Stimulated activated CD8-positive, alpha-beta memory T cell treated with anti-CD3 and anti-CD28 coated beads, Interleukin-7, amount 100 ng/mL, for 24 hours (primary cell): ENCODE measurements around the gene PCBP3.

Experiments used
- DNase-seq: peaks from one replicate; pipeline ENCODE4 v3.0.0-alpha.2; 2020; ENCODE audit warnings: low read depth

The PCBP3 gene

GRCh38 chr21:45930792-45931191, 287.3 kb downstream of the PCBP3 start:
- no peak for DNase-seq

DNA sequence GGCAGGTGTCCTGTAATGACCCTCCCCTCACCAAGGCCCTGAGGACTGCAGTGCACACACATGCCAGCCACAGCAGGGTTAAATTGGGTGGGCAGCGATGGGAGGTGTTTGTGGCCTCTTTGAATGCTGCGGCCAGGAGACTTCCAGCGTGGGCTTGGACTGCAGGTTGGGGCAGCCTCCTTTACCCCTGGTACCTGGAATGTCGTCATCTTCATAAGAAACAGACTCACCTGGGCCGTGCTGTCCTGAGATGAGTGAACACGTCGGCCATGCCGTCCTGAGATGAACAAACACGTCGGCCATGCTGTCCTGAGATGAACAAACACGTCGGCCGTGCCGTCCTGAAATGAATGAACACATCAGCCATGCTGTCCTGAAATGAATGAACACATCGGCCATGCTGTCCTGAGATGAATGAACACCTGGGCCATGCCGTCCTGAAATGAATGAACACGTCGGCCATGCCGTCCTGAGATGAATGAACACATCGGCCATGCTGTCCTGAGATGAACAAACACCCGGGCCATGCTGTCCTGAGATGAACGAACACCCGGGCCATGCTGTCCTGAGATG, 288.0 kb downstream of the PCBP3 start:
- DNase-seq: no peak

DNA sequence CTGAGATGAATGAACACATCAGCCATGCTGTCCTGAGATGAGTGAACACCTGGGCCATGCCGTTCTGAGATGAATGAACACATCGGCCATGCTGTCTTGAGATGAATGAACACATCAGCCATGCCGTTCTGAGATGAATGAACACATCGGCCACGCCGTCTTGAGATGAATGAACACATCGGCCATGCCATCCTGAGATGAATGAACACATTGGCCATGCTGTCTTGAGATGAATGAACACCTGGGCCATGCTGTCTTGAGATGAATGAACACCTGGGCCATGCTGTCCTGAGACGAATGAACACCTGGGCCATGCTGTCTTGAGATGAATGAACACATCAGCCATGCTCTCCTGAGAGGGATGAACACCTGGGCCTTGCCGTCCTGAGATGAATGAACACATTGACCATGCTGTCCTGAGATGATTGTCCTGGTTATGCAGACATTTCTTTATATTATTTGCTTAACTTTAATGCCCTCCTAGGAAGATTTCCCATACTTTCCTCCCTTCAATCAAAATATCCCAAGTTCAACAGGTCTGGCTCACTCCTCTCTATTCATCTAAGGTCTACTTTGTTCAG, 289.5 kb downstream of the PCBP3 start:
- no peak for DNase-seq

DNA sequence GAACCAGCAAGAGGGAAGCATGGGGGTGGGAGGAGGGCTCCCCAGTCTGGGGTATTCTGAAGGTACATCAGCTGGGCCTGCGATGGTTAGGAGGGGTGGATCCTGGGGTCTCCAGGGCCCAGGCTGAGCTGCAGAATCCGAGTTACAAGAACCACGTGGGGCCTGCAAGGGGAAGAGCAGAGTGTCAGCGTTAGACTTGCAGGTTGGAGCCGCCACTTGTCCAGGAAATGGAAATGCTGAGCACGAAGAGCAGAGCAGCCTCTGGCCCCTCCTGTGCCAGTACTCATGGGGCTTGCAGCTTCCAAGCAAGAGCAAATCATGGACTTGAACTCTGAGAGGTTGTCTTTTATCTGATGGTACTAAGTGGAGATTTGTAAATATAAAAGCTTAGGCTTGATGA, 290.6 kb downstream of the PCBP3 start:
- no peak for DNase-seq

GRCh38 chr21:45934554-45934953, 291.0 kb downstream of the PCBP3 start:
- DNase-seq: no peak

- no peak for DNase-seq
Measured at GRCh38 chr21:45935628-45936027, 292.1 kb downstream of the PCBP3 start.

- no peak for DNase-seq
Measured at GRCh38 chr21:45937721-45938452, 294.4 kb downstream of the PCBP3 start.

DNA sequence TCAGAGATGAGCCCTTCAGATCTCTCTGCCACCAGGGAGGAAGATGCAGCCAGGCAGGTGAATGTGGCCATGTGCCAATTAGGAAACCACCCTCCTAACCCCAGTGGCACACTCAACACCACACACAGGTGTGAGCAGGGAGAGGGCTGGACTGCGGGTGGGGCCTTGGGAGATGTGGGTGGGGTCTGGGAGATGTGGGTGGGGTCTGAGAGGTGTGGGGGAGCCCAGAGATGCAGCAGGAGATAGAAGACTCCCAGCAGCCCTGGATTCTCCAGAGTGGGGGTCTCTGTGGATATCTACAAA, 294.9 kb downstream of the PCBP3 start:
- DNase-seq: no peak

GRCh38 chr21:45938811-45939520, 295.4 kb downstream of the PCBP3 start:
- no peak for DNase-seq

DNA sequence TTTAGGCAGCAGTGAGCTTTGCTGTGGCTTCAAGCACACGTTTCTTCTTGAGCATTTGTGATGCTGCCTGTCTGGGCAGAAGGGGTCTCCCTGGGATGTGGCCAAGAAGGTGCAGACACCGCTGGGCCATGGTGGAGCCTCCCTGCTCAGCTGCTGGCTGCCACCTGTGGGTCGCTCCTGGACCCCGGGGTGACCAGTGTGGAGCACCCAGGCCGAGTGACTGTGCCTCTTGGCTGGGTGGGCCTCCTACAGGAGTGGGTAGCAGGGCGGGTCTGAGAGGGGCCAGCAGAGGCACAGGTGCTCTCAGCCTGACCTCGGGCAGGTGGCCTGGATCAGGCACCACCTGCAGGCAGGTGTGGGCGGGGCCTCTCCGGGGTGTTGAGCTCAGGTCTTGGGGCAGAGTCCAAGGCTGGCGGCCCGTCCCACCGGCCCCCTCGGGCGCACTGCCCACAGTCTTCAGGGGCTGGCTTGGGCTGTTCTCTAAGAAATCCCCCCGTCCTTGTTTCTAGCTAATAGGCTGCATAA, 296.1 kb downstream of the PCBP3 start:
- DNase-seq: no peak

DNA sequence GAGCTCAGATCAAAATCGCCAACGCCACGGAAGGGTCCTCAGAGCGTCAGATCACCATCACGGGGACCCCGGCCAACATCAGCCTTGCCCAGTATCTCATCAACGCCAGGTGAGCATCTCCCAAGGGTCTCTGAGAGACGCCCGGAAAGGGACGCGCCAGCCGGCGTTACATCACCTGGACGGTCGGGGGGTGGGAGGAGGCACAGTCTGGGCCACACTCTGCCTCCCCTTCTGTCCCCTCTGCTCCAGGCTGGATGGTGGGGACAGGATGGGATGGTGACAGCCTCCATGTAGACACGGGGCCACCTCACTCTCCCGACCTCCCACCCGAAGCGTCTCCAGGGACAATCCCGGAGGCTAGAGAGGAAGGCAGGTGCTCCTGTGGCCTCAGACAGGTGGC, 296.6 kb downstream of the PCBP3 start:
- no peak for DNase-seq

DNA sequence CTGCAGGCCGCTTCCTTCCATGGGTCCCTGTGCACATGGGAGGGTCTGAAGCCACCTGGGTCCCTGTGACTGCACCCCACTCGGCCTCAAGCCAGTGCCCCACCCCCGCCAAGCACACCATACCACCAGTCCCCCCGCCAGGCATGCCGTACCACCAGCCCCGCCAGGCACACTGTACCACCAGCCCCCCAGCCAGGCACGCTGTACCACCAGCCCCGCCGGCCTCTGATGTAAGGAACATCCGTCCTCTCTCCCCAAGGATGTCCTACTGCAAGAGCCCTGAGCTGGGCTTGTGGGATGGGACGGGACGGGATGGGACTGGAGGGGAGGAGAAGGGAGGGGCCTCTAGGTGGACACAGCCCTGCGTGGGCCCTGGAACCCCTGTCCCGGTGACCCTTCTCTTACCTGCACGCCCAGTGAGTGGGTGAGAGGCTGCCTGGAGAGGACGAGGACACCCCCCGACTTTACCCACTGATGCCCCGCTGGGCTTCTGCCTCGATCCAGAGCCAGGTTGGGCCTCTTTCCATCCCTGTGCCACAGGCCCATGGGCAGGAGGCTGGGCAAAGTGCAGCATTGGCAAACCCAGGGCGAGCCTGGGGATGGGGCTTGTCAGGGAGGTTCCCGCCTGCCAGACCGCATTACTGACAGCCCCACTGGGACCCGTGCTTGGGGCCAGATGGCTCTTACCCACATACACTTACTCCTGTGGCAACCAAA, 297.3 kb downstream of the PCBP3 start:
- no peak for DNase-seq

DNA sequence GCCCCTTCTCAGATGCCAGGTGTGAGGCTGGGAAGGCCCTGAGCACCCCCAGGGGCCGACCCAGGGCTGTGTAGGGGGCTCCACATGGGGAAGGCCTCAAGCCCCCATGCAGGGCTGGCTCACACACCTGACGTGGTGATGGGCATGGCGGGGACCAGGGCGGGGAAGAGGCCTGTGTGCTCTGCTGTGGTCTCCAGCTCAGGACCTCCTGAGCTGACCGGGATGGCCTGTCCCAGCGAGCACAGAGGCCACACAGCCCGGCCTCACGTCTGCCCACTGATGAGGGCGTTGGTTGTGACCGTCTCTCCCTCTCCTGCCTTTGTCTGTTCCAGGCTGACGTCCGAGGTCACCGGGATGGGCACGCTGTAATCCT, 297.8 kb downstream of the PCBP3 start:
- no peak for DNase-seq

DNA sequence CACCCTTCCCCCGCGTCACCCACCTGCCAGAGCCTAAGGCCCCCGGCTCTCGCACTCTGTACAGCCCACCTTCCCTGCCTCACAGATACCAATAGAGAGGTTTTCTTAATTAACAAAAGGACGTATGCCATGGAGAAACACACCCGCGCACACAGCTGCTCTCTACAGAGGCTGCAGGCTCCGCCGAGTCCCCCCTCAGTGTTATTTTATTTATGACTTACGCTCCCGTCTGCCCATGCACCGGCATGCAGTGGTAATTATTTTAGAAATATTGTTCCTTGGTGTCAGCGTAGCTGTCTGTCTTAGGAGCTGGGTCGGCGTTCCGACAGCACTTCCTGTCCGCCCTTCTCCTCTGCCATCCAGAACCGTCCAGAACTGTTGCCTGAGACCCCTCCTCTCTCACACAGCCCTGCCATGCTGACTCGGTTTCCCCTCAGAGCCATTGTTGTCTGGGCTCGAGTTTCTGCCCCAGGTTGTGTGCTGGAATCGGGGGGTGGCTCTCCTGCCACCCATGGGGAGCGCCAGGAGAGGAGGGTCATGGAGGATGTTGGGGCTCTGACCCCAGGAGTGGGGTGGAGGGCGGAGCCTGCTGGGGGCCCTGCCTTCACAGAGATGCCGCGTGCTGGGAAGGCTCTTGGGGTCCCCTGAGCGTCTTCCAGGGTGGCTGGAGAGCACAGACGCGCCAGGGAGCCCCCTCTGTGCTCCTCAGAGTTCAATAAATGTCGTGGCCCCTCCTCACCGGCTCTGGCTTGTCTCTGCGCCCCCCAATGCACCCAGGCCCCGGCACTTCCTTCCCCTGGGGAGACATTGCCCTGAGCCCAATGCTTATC, 298.4 kb downstream of the PCBP3 start:
- no peak for DNase-seq

GRCh38 chr21:45942755-45943629, 299.5 kb downstream of the PCBP3 start:
- no peak for DNase-seq

GRCh38 chr21:45943630-45944540, 300.4 kb downstream of the PCBP3 start:
- DNase-seq: no peak

DNA sequence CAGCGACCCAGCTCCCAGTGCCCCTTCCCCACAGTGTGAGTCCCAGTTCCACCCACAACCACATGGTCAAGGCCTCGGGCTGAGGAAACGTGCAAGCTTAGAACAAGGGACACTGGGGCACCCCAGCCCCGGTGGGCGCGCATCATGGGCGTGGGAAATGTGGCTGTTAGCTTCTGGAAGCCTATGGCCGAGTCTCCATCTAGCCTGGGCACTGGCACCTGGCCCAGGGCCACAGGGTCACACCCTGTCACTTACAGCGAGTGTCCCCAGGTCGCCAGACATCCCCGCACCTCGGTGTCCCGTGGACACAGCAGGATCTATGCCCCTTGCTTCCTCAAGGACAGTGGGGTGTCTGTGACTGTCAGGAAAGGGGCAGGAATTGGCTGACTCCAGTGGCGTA, 301.1 kb downstream of the PCBP3 start:
- no peak for DNase-seq

GRCh38 chr21:45945066-45945867, 301.7 kb downstream of the PCBP3 start:
- DNase-seq: no peak

DNA sequence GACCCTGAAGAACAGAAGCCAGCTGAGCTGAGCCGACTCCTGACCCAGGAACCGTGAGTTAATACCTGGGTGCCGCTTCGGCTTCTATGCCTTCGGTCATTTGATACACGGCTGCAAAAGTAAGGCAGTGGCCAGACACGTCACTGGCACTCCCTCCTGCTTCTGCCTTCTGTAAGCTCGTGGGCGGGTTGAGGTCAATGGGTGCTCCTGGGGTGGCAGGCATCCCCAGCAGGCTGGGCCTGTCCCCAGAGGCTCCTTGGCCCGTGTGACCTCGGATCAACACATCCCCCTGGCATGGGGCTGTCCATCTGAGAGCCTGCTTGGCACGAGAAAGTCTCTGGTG, 302.3 kb downstream of the PCBP3 start:
- DNase-seq: no peak
